Lower lobe of right lung (tissue), 2 donors: ENCODE measurements around the gene SYT8. TPM values are rescaled to one million over a fixed set of nuclear protein-coding genes. Genes with fewer than 3 reads are reported as not detected.
"Not testable (repeated sequence)": the region's sequence is repeated elsewhere in the genome, so short reads cannot be mapped to it uniquely, and the experiment has no call there.

Source experiments
- ATAC-seq, 2 donors: fragments of 200-7000 bp; cut with Tn5 transposase; one replicate each; pipeline ENCODE4 v1.9.1; 2020 to 2022; ENCODE audit warnings: mild to moderate bottlenecking in 2 of 2, moderate library complexity in 2 of 2
- DNase-seq: peaks from one replicate; pipeline ENCODE4 v3.0.0-alpha.2; 2020
- H3K27ac ChIP-seq: fragments of 200-600 bp; one replicate; pipeline ENCODE4 v1.8.0; 2022
- H3K27me3 ChIP-seq: fragments of 200-600 bp; one replicate; pipeline ENCODE4 v1.8.0; 2022; ENCODE audit warnings: low read depth
- H3K36me3 ChIP-seq: fragments of 200-600 bp; one replicate; pipeline ENCODE4 v1.8.0; 2022; ENCODE audit warnings: mild to moderate bottlenecking
- H3K4me1 ChIP-seq: fragments of 200-600 bp; one replicate; pipeline ENCODE4 v1.8.0; 2022
- H3K4me3 ChIP-seq: fragments of 200-600 bp; one replicate; pipeline ENCODE4 v1.8.0; 2022; ENCODE audit warnings: mild to moderate bottlenecking
- H3K9me3 ChIP-seq: fragments of 200-600 bp; one replicate; pipeline ENCODE4 v1.8.0; 2022
- CTCF ChIP-seq: fragments of 200-600 bp; IDR thresholded peaks from one replicate; pipeline ENCODE4 v1.8.0; 2022; ENCODE audit warnings: antibody characterized with exemption, mild to moderate bottlenecking
- intact Hi-C: fragments of 100-400 bp; cut with DNase I; formaldehyde crosslinking; loops from one replicate; pipeline ENCODE4 v1.11.0; 2022
- total RNA-seq: library from RNA; stranded (reverse); fragmentation: NEBNext Ultra II Directional; extraction: Animal tissue kit (Norgen Biotek cat#: 25700); gene quantifications from one replicate; pipeline ENCODE4 v1.2.1, GENCODE V29; 2021
- donor health status: DM: no; HTN: yes; CAD: no; lungs with severe emphysema.

Gene SYT8
- total RNA-seq, 1 donor from 2014 or later = 18.5 TPM

- H3K36me3 ChIP-seq = no peaks in the 10 kb centered on the region
- no peak for TF ChIP-seq CTCF
- no peak for DNase-seq
- ATAC-seq = no peak
- H3K27me3 ChIP-seq = peaks cover 9% of the 10 kb centered on the region
- no peak overlapping the region for H3K27ac ChIP-seq
- intact Hi-C loops = no loop called here
- no peaks in the 10 kb centered on the region for H3K9me3 ChIP-seq
- no peak overlapping the region for H3K4me3 ChIP-seq
- H3K4me1 ChIP-seq = no peaks in the 10 kb centered on the region
These were observed 41.7 kb upstream of the SYT8 start for GRCh38 chr11:1793081-1793480.

GRCh38 chr11:1796413-1797011 is 38.3 kb upstream of the SYT8 start:
- no peak for TF ChIP-seq CTCF
- Histone ChIP-seq H3K36me3 (no peaks in the 10 kb centered on the region), H3K4me1 (no peaks in the 10 kb centered on the region), H3K9me3 (no peaks in the 10 kb centered on the region), H3K27ac (no peak overlapping the region), H3K4me3 (no peak overlapping the region), H3K27me3 (peaks cover 10% of the 10 kb centered on the region)
- intact Hi-C loops = no loop called here
- ATAC-seq (no peak), DNase-seq (no peak)

GRCh38 chr11:1797391-1798125 is 37.2 kb upstream of the SYT8 start:
- ATAC-seq (no peak), DNase-seq (no peak)
- no peaks in the 10 kb centered on the region for H3K9me3 ChIP-seq
- H3K4me1 ChIP-seq = no peaks in the 10 kb centered on the region
- no peaks in the 10 kb centered on the region for H3K36me3 ChIP-seq
- no peak overlapping the region for H3K27ac ChIP-seq
- no peak for TF ChIP-seq CTCF
- intact Hi-C loops = no loop called here
- H3K27me3 ChIP-seq = peaks cover 10% of the 10 kb centered on the region
- H3K4me3 ChIP-seq = no peak overlapping the region

- Histone ChIP-seq H3K27ac (no peak overlapping the region), H3K27me3 (peaks cover 19% of the 10 kb centered on the region), H3K4me1 (no peaks in the 10 kb centered on the region), H3K36me3 (no peaks in the 10 kb centered on the region), H3K4me3 (no peak overlapping the region), H3K9me3 (no peaks in the 10 kb centered on the region)
- no peak for DNase-seq
- no peak for ATAC-seq
- intact Hi-C loops = no loop called here
- TF ChIP-seq CTCF = no peak
These were observed 31.5 kb upstream of the SYT8 start for GRCh38 chr11:1803246-1803645.

GRCh38 chr11:1803835-1804519 is 30.8 kb upstream of the SYT8 start:
- H3K4me1 ChIP-seq, intact Hi-C loops, H3K4me3 ChIP-seq, H3K9me3 ChIP-seq, H3K36me3 ChIP-seq, ATAC-seq, DNase-seq, H3K27ac ChIP-seq: not testable (repeated sequence)
- peaks cover 19% of the 10 kb centered on the region for H3K27me3 ChIP-seq

- no peak for ATAC-seq
- Histone ChIP-seq H3K27me3 (peaks cover 19% of the 10 kb centered on the region), H3K4me1 (no peaks in the 10 kb centered on the region)
These were observed 29.3 kb upstream of the SYT8 start for GRCh38 chr11:1805525-1805924.

More at GRCh38 chr11:1805525-1805924, 29.3 kb upstream of the SYT8 start:
- no peak overlapping the region for H3K4me3 ChIP-seq
- no peak for DNase-seq
- H3K27ac ChIP-seq = no peak overlapping the region
- intact Hi-C loops = no loop called here
- no peaks in the 10 kb centered on the region for H3K36me3 ChIP-seq
- H3K9me3 ChIP-seq = no peaks in the 10 kb centered on the region
- TF ChIP-seq CTCF = no peak
